ENCODE data around the gene IRF6.

IRF6 gene

GRCh38 chr1:209807509-209807908 lies 1.6 kb upstream of the IRF6 start:
- DNase-seq (ENCODE audit: low read depth) = no peak
- H3K4me3 ChIP-seq (ENCODE audit: control insufficient read depth, low read depth, low read length) = no peak overlapping the region
- no peak for TF ChIP-seq CTCF (conservative IDR thresholded peaks at IDR 0.05; ENCODE audit: control insufficient read depth, insufficient read depth, low read depth, low read length)

GRCh38 chr1:209805341-209805781 lies 581 bp downstream of the IRF6 start:
- no peak for DNase-seq (ENCODE audit: low read depth)
- no peak for TF ChIP-seq CTCF (conservative IDR thresholded peaks at IDR 0.05; ENCODE audit: control insufficient read depth, insufficient read depth, low read depth, low read length)
- no peak overlapping the region for H3K4me3 ChIP-seq (ENCODE audit: control insufficient read depth, low read depth, low read length)

- DNase-seq (ENCODE audit: low read depth) = no peak
- H3K4me3 ChIP-seq (ENCODE audit: control insufficient read depth, low read depth, low read length) = no peak overlapping the region
- TF ChIP-seq CTCF (conservative IDR thresholded peaks at IDR 0.05; ENCODE audit: control insufficient read depth, insufficient read depth, low read depth, low read length) = no peak
Measured at GRCh38 chr1:209803568-209803967, 2.4 kb downstream of the IRF6 start.

- no peak for TF ChIP-seq CTCF (conservative IDR thresholded peaks at IDR 0.05; ENCODE audit: control insufficient read depth, insufficient read depth, low read depth, low read length)
- DNase-seq (ENCODE audit: low read depth) = no peak
- no peak overlapping the region for H3K4me3 ChIP-seq (ENCODE audit: control insufficient read depth, low read depth, low read length)
Measured at GRCh38 chr1:209802780-209803152, 3.2 kb downstream of the IRF6 start.

- DNase-seq (ENCODE audit: low read depth) = no peak
- no peak for TF ChIP-seq CTCF (conservative IDR thresholded peaks at IDR 0.05; ENCODE audit: control insufficient read depth, insufficient read depth, low read depth, low read length)
- H3K4me3 ChIP-seq (ENCODE audit: control insufficient read depth, low read depth, low read length) = no peak overlapping the region
Measured at GRCh38 chr1:209802117-209802779, 3.7 kb downstream of the IRF6 start.

- peak; percentile 52 for DNase-seq (ENCODE audit: low read depth)
- H3K4me3 ChIP-seq (ENCODE audit: control insufficient read depth, low read depth, low read length) = no peak overlapping the region
Measured at GRCh38 chr1:209800984-209801834, 4.7 kb downstream of the IRF6 start.

More at GRCh38 chr1:209800984-209801834, 4.7 kb downstream of the IRF6 start:
- TF ChIP-seq CTCF (conservative IDR thresholded peaks at IDR 0.05; ENCODE audit: control insufficient read depth, insufficient read depth, low read depth, low read length) = no peak
